HepG2 (cell line): ENCODE results near the gene NDST1. TPM values are rescaled to one million over a fixed set of nuclear protein-coding genes. Genes with fewer than 3 reads are reported as not detected.

Experiments used
- ATAC-seq: fragments of 200-7000 bp; cut with Tn5 transposase; 3 replicates; pipeline ENCODE4 v1.9.1; 2020; ENCODE audit warnings: mild to moderate bottlenecking, moderate library complexity
- BruUV-seq: library from RNA; stranded (reverse); fragments of 400-500 nt; replicated peaks from 2 replicates; lab custom pipeline; 2021; lab: Mats Ljungman, UMichigan
- CTCF ChIA-PET: fragments of 300-600 bp; formaldehyde crosslinking; extraction: SDS; loops from one replicate; lab custom pipeline; 2021; ENCODE audit warnings: low total read pairs, inconsistent platforms, low intra/inter-chr PET ratio; lab: Yijun Ruan, JAX
- POLR2A ChIA-PET: fragments of 350-600 bp; sonication (Branson Sonifier 250); formaldehyde crosslinking; loops from one replicate; lab custom pipeline; 2020; ENCODE audit warnings: antibody characterized with exemption, inconsistent platforms; lab: Yijun Ruan, JAX
- DNase-seq: peaks from one replicate; pipeline ENCODE4 v3.0.0-alpha.2; 2015; ENCODE audit warnings: low spot score
- FAIRE-seq: peaks from 3 replicates; lab custom pipeline; 2011; peaks lifted over from hg19 to GRCh38; lab: Jason Lieb, UNC
- H2AFZ ChIP-seq: one replicate; pipeline ENCODE4 v1.6.1; 2011; ENCODE audit warnings: low read length, inconsistent platforms
- H3K27ac ChIP-seq: fragments of 300-600 bp; 3 replicates; pipeline ENCODE4 v1.8.0; 2011; ENCODE audit warnings: mixed run types, mild to moderate bottlenecking, mixed read lengths, low read length, inconsistent platforms; ENCODE audit not compliant: insufficient read depth; ENCODE audit errors: extremely low read length
- H3K27me3 ChIP-seq, 2 experiments: fragments of 200-600 bp in 1 of 2; 2 replicates in 1 of 2; 3 replicates in 1 of 2; pipeline versions ENCODE4 v1.6.0 to v1.8.0; 2011; ENCODE audit warnings: low read length in 2 of 2, mild to moderate bottlenecking in 2 of 2, moderate library complexity in 2 of 2, inconsistent platforms in 1 of 2; ENCODE audit not compliant: insufficient read depth in 2 of 2, control insufficient read depth in 1 of 2
- H3K36me3 ChIP-seq, 2 experiments: fragments of 200-600 bp in 1 of 2; replicated peaks in 1 of 2; 2 replicates in 1 of 2; 3 replicates in 1 of 2; pipeline versions ENCODE4 v1.5.1 to v1.8.0; 2011; ENCODE audit warnings: low read length in 2 of 2, inconsistent platforms in 1 of 2; ENCODE audit not compliant: insufficient read depth in 2 of 2, control insufficient read depth in 1 of 2
- H3K4me1 ChIP-seq: 2 replicates; pipeline ENCODE4 v1.5.1; 2012; ENCODE audit warnings: low read length, inconsistent platforms; ENCODE audit not compliant: insufficient read depth
- H3K4me2 ChIP-seq: 2 replicates; pipeline ENCODE4 v1.6.0; 2011; ENCODE audit warnings: low read depth, low read length, inconsistent platforms
- H3K4me3 ChIP-seq, 3 experiments: fragments of 200-600 bp in 1 of 3; sonication (generic), shearing (Covaris generic) in 1 of 3; replicated peaks in 1 of 3; 2 replicates each; pipeline ENCODE4 v1.5.1; 2011 to 2016; ENCODE audit warnings: low read length in 3 of 3, inconsistent platforms in 2 of 3, low read depth in 2 of 3, mild to moderate bottlenecking in 2 of 3, control low read depth in 1 of 3, mixed read lengths in 1 of 3; ENCODE audit not compliant: insufficient read depth in 1 of 3
- H3K79me2 ChIP-seq: one replicate; pipeline ENCODE4 v1.6.1; 2011; ENCODE audit warnings: low read length, inconsistent platforms; ENCODE audit not compliant: insufficient read depth
- H3K9ac ChIP-seq: 2 replicates; pipeline ENCODE4 v1.6.0; 2011; ENCODE audit warnings: mild to moderate bottlenecking, low read depth, low read length, inconsistent platforms; ENCODE audit not compliant: insufficient read depth
- H3K9me3 ChIP-seq: 2 replicates; pipeline ENCODE4 v1.5.1; 2012; ENCODE audit warnings: mild to moderate bottlenecking, low read length
- H4K20me1 ChIP-seq: 2 replicates; pipeline ENCODE4 v1.6.0; 2011; ENCODE audit warnings: inconsistent platforms, mild to moderate bottlenecking, low read length, moderate library complexity; ENCODE audit not compliant: insufficient read depth
- JUND ChIP-seq: sonication (generic); formaldehyde crosslinking; IDR thresholded peaks from 2 replicates; pipeline ENCODE4 v1.8.0; 2022; ENCODE audit warnings: mild to moderate bottlenecking, missing genetic modification reagents
- KLF9 ChIP-seq: IDR thresholded peaks from 2 replicates; pipeline ENCODE4 v1.6.1; 2016; ENCODE audit warnings: low read depth
- SUZ12 ChIP-seq: fragments of 150-350 bp; IDR thresholded peaks from 2 replicates; pipeline ENCODE4 v1.6.1; 2014; ENCODE audit warnings: low read depth, low read length
- ZGPAT ChIP-seq: IDR thresholded peaks from 2 replicates; pipeline ENCODE4 v1.6.1; 2016; ENCODE audit warnings: mild to moderate bottlenecking
- ZNF747 ChIP-seq: sonication (generic); formaldehyde crosslinking; IDR thresholded peaks from 2 replicates; pipeline ENCODE4 v1.8.1; 2023; ENCODE audit warnings: missing genetic modification reagents, mild to moderate bottlenecking, borderline replicate concordance
- WGBS: methylation state at CpG from one replicate; pipeline ENCODE4 v1.1.6; 2017; ENCODE audit warnings: low lambda C conversion rate; 5-methylcytosine and 5-hydroxymethylcytosine counted together
- in situ Hi-C: cut with HindIII; loops from 2 replicates; pipeline ENCODE4 v1.10.0; 2017; ENCODE audit warnings: low pct_unique_long_range_greater_than_20kb; ENCODE audit not compliant: extremely low pct_ligation_motif_present
- intact Hi-C: fragments of 100-400 bp; cut with micrococcal nuclease; formaldehyde crosslinking; loops from one replicate; pipeline ENCODE4 v1.10.0; 2022; ENCODE audit not compliant: unreplicated experiment
- polyA plus RNA-seq, 8 experiments: library from polyadenylated mRNA; depleted of rRNA in 3 of 8; stranded (reverse) in 7 of 8; unstranded in 1 of 8; fragments of >200 nt; fragmentation: Illumina TruSeq in 4 of 8; extraction: Trizol in 4 of 8; gene quantifications; 2 replicates each; pipeline versions ENCODE4 v1.2.1 to v1.2.3, GENCODE V29; 2011 to 2016; ENCODE audit warnings: low read depth in 4 of 8, missing spikeins in 1 of 8, mixed read lengths in 1 of 8; ENCODE audit not compliant: insufficient read depth in 1 of 8
- total RNA-seq, 5 experiments: library from RNA; depleted of rRNA; stranded (reverse); fragments of >200 nt; fragmentation: Illumina TruSeq; extraction: Trizol; gene quantifications; 2 replicates each; pipeline ENCODE4 v1.2.3, GENCODE V29; 2016; ENCODE audit warnings: low read depth in 1 of 5
- TF ChIP-seq, protein P1 (sequence below), 2 experiments: fragments of 450-650 bp in 1 of 2; sonication (generic) in 1 of 2; formaldehyde crosslinking in 1 of 2; IDR thresholded peaks; 2 replicates each; pipeline versions ENCODE4 v1.6.1 to v1.8.0; 2016 to 2022; ENCODE audit warnings: antibody characterized with exemption in 1 of 2, mild to moderate bottlenecking in 1 of 2, missing genetic modification reagents in 1 of 2

The NDST1 gene
- total and polyA plus RNA-seq, 2 of the 13 experiments (the other 11 are each of a cell fraction or from before 2014, with no cell fraction given): 23.8 to 26.2 TPM

DNA sequence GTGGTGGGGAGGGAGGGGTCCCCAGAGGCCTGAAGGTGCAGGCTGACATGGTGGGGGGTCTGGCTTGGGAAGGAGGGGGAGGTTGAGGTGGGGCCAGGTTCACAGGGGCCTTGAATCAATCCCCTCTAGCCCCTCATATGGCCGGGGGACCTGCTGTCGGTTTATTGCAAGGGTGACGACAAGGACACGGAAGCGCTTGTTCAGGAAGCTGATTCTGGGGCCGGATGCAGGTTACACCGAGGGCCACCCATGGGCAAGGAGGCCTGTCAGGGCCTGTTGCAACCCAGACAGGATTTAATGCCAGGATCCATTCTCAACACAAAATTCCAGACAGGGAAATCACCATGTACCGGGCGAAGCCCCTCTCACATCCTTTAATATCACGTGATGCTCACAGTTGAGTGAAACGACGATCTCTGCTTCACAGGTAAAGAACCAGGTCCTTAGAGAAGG, 90.9 kb downstream of the NDST1 start:
- no TSS peak for BruUV-seq
- intact Hi-C loops: no loop called here
- Histone ChIP-seq H3K36me3 (no peaks in the 10 kb centered on the region), H3K27me3 (peaks cover 8 to 50% of the 10 kb centered on the region in 2 experiments; a peak in 4 of 5 replicates), H3K79me2 (no peaks in the 10 kb centered on the region), H3K27ac (no peak overlapping the region), H4K20me1 (no peaks in the 10 kb centered on the region)
- in situ Hi-C loops: no loop called here
- 49% methylated on average over 10 of the region's 12 CpGs for WGBS
- POLR2A ChIA-PET: no interaction called here
- TF ChIP-seq JUND (CRISPR knock-in tag): no peak
- no peak for TF ChIP-seq ZNF747
- TF ChIP-seq, protein P1, sequence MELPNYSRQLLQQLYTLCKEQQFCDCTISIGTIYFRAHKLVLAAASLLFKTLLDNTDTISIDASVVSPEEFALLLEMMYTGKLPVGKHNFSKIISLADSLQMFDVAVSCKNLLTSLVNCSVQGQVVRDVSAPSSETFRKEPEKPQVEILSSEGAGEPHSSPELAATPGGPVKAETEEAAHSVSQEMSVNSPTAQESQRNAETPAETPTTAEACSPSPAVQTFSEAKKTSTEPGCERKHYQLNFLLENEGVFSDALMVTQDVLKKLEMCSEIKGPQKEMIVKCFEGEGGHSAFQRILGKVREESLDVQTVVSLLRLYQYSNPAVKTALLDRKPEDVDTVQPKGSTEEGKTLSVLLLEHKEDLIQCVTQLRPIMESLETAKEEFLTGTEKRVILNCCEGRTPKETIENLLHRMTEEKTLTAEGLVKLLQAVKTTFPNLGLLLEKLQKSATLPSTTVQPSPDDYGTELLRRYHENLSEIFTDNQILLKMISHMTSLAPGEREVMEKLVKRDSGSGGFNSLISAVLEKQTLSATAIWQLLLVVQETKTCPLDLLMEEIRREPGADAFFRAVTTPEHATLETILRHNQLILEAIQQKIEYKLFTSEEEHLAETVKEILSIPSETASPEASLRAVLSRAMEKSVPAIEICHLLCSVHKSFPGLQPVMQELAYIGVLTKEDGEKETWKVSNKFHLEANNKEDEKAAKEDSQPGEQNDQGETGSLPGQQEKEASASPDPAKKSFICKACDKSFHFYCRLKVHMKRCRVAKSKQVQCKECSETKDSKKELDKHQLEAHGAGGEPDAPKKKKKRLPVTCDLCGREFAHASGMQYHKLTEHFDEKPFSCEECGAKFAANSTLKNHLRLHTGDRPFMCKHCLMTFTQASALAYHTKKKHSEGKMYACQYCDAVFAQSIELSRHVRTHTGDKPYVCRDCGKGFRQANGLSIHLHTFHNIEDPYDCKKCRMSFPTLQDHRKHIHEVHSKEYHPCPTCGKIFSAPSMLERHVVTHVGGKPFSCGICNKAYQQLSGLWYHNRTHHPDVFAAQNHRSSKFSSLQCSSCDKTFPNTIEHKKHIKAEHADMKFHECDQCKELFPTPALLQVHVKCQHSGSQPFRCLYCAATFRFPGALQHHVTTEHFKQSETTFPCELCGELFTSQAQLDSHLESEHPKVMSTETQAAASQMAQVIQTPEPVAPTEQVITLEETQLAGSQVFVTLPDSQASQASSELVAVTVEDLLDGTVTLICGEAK (IDR thresholded peaks at IDR 0.05): no peak
- TF ChIP-seq, protein P1 (CRISPR knock-in tag; IDR thresholded peaks at IDR 0.05): no peak
- TF ChIP-seq SUZ12: no peak
- no peak for TF ChIP-seq ZGPAT (CRISPR knock-in tag)
- TF ChIP-seq KLF9 (CRISPR knock-in tag): no peak
- TF ChIP-seq, all 625 proteins: peak for 0
- Histone ChIP-seq H3K4me1 (peaks cover 8% of the 10 kb centered on the region), H3K9me3 (no peaks in the 10 kb centered on the region), H3K9ac (no peak overlapping the region), H2AFZ (no peak overlapping the region), H3K4me2 (no peak overlapping the region), H3K4me3 (no peak overlapping the region)
- FAIRE-seq (no peak), DNase-seq (no peak), ATAC-seq (no peak)
- CTCF ChIA-PET: no interaction called here
